Naive thymus-derived CD4-positive, alpha-beta T cell (primary cell): Measurements from ENCODE around the gene NDUFS4. TPM values are rescaled to one million over a fixed set of nuclear protein-coding genes. Genes with fewer than 3 reads are reported as not detected.
"Not testable (repeated sequence)": the region's sequence is repeated elsewhere in the genome, so short reads cannot be mapped to it uniquely, and the experiment has no call there.

Experiments used
- ATAC-seq: fragments of 150-1000 bp; cut with Tn5 transposase; 2 replicates; pipeline ENCODE4 v1.10.0; 2021; ENCODE audit warnings: mild to moderate bottlenecking, moderate library complexity
- CTCF ChIA-PET: fragments of 350-600 bp; sonication (Branson Sonifier 250); formaldehyde crosslinking; loops from one replicate; lab custom pipeline; 2021; ENCODE audit warnings: antibody characterized with exemption; lab: Charles Lee
- POLR2A ChIA-PET: fragments of 350-600 bp; sonication (Branson Sonifier 250); formaldehyde crosslinking; loops from one replicate; lab custom pipeline; 2021; ENCODE audit warnings: antibody characterized with exemption, inconsistent platforms; lab: Charles Lee
- DNase-seq, 9 donors: peaks; one replicate each; pipeline versions ENCODE4 v3.0.0 to v3.0.0-alpha.2; 2020 to 2022; ENCODE audit warnings: mixed read lengths in 1 of 9
- H3K27ac ChIP-seq: one replicate; pipeline ENCODE4 v1.7.0; 2013; ENCODE audit warnings: mild to moderate bottlenecking, low read depth, low read length, moderate library complexity
- H3K27me3 ChIP-seq, 2 donors: one replicate each; pipeline ENCODE4 v1.7.0; 2013; ENCODE audit warnings: low read length in 2 of 2, mild to moderate bottlenecking in 2 of 2, moderate library complexity in 2 of 2; ENCODE audit not compliant: control insufficient read depth in 2 of 2, insufficient read depth in 2 of 2
- H3K36me3 ChIP-seq, 3 experiments: 1 replicate in 2 of 3; 2 replicates in 1 of 3; pipeline ENCODE4 v1.7.0; 2013; ENCODE audit warnings: low read length in 3 of 3, mild to moderate bottlenecking in 3 of 3, moderate library complexity in 1 of 3; ENCODE audit not compliant: insufficient read depth in 3 of 3, control insufficient read depth in 2 of 3
- H3K4me1 ChIP-seq, 2 donors: one replicate each; pipeline ENCODE4 v1.7.0; 2013; ENCODE audit warnings: low read length in 2 of 2, mild to moderate bottlenecking in 2 of 2, moderate library complexity in 1 of 2; ENCODE audit not compliant: control insufficient read depth in 2 of 2, insufficient read depth in 2 of 2
- H3K4me3 ChIP-seq: 2 replicates; pipeline ENCODE4 v1.7.0; 2013; ENCODE audit warnings: mild to moderate bottlenecking, low read length
- H3K9me3 ChIP-seq, 3 experiments: 1 replicate in 2 of 3; 2 replicates in 1 of 3; pipeline ENCODE4 v1.7.0; 2013; ENCODE audit warnings: low read length in 3 of 3; ENCODE audit not compliant: control insufficient read depth in 2 of 3
- H3K27ac Mint-ChIP-seq, 9 donors: one replicate each; pipeline ENCODE4 v1.8.0; 2020 to 2022; ENCODE audit warnings: mixed read lengths in 9 of 9, mild to moderate bottlenecking in 8 of 9, moderate library complexity in 5 of 9, inconsistent platforms in 2 of 9
- H3K27me3 Mint-ChIP-seq, 5 donors: one replicate each; pipeline ENCODE4 v1.8.0; 2021 to 2022; ENCODE audit warnings: mixed read lengths in 5 of 5, mild to moderate bottlenecking in 1 of 5
- H3K36me3 Mint-ChIP-seq, 5 donors: one replicate each; pipeline ENCODE4 v1.8.0; 2020 to 2022; ENCODE audit warnings: mixed read lengths in 5 of 5, mild to moderate bottlenecking in 3 of 5, inconsistent platforms in 1 of 5
- H3K4me1 Mint-ChIP-seq, 7 donors: one replicate each; pipeline ENCODE4 v1.8.0; 2020 to 2022; ENCODE audit warnings: mixed read lengths in 7 of 7, mild to moderate bottlenecking in 3 of 7, inconsistent platforms in 1 of 7
- H3K4me3 Mint-ChIP-seq, 10 donors: one replicate each; pipeline ENCODE4 v1.8.0; 2020 to 2022; ENCODE audit warnings: mild to moderate bottlenecking in 10 of 10, mixed read lengths in 10 of 10, moderate library complexity in 6 of 10, inconsistent platforms in 2 of 10
- H3K9me3 Mint-ChIP-seq, 11 donors: one replicate each; pipeline ENCODE4 v1.8.0; 2020 to 2022; ENCODE audit warnings: mixed read lengths in 11 of 11, mild to moderate bottlenecking in 4 of 11, inconsistent platforms in 1 of 11, moderate library complexity in 1 of 11
- intact Hi-C, 2 donors: fragments of 100-400 bp; cut with micrococcal nuclease; formaldehyde crosslinking; loops; one replicate each; pipeline ENCODE4 v1.15.1; 2023
- polyA plus RNA-seq, 2 donors: library from polyadenylated mRNA; unstranded; fragments of 300-500 nt; fragmentation: Illumina TruSeq; gene quantifications; one replicate each; pipeline ENCODE4 v1.2.3, GENCODE V29; 2021
- total RNA-seq, 6 experiments: library from RNA in 5 of 6; stranded (reverse) in 5 of 6; gene quantifications; 1 replicate in 5 of 6; 2 replicates in 1 of 6; pipeline ENCODE4 v1.2.3 and lab custom pipeline; 2021 to 2026

The NDUFS4 gene
- total and polyA plus RNA-seq, 7 experiments from 2014 or later = 23.4 to 117 (median 38.5) TPM

GRCh38 chr5:53645078-53645477 lies 84.6 kb downstream of the NDUFS4 start:
- Mint-ChIP-seq H3K9me3 (peaks cover 0 to 6% (median 2%) of the 10 kb centered on the region in 11 donors), H3K27me3 (no peaks in the 10 kb centered on the region), H3K36me3 (peaks cover 21 to 64% (median 57%) of the 10 kb centered on the region in 5 donors), H3K4me3 (no peak overlapping the region), H3K4me1 (peaks cover 0 to 4% (median 1%) of the 10 kb centered on the region in 7 donors), H3K27ac (no peak overlapping the region)
- Histone ChIP-seq H3K9me3 (no peaks in the 10 kb centered on the region), H3K27me3 (no peaks in the 10 kb centered on the region), H3K4me1 (no peaks in the 10 kb centered on the region), H3K36me3 (peaks cover 0 to 31% (median 15%) of the 10 kb centered on the region in 3 experiments), H3K4me3 (no peak overlapping the region), H3K27ac (no peak overlapping the region)
- ChIA-PET POLR2A (no interaction called here), CTCF (no interaction called here)
- no peak for DNase-seq
- ATAC-seq = no peak
- intact Hi-C loops = no loop called here

GRCh38 chr5:53649352-53649751 lies 88.9 kb downstream of the NDUFS4 start:
- peaks cover 0 to 6% (median 2%) of the 10 kb centered on the region in 11 donors for H3K9me3 Mint-ChIP-seq
- H3K9me3 ChIP-seq = no peaks in the 10 kb centered on the region
- DNase-seq (no peak), ATAC-seq (no peak)
- ChIA-PET POLR2A (no interaction called here), CTCF (no interaction called here)
- H3K27ac ChIP-seq = no peak overlapping the region
- H3K4me1 ChIP-seq = no peaks in the 10 kb centered on the region
- no peaks in the 10 kb centered on the region for H3K27me3 ChIP-seq
- no peak overlapping the region for H3K4me3 Mint-ChIP-seq
- no peak overlapping the region for H3K4me3 ChIP-seq
- peaks cover 0 to 27% (median 15%) of the 10 kb centered on the region in 3 experiments for H3K36me3 ChIP-seq
- intact Hi-C loops = no loop called here
- H3K27ac Mint-ChIP-seq = no peak overlapping the region
- H3K4me1 Mint-ChIP-seq = peaks cover 0 to 10% (median 0%) of the 10 kb centered on the region in 7 donors
- H3K27me3 Mint-ChIP-seq = no peaks in the 10 kb centered on the region
- H3K36me3 Mint-ChIP-seq = peaks cover 17 to 64% (median 54%) of the 10 kb centered on the region in 5 donors

GRCh38 chr5:53660573-53660972 lies 100.1 kb downstream of the NDUFS4 start:
- POLR2A ChIA-PET, intact Hi-C loops, H3K27me3 ChIP-seq, H3K27me3 Mint-ChIP-seq, ATAC-seq, H3K27ac Mint-ChIP-seq, H3K4me1 ChIP-seq, H3K4me3 Mint-ChIP-seq, CTCF ChIA-PET, H3K9me3 ChIP-seq, H3K4me3 ChIP-seq, H3K27ac ChIP-seq, DNase-seq: not testable (repeated sequence)
- H3K36me3 ChIP-seq = peaks cover 0 to 14% (median 0%) of the 10 kb centered on the region in 3 experiments
- H3K9me3 Mint-ChIP-seq = peaks cover 5 to 26% (median 15%) of the 10 kb centered on the region in 11 donors
- H3K4me1 Mint-ChIP-seq = peaks cover 0 to 11% (median 3%) of the 10 kb centered on the region in 7 donors
- peaks cover 30 to 86% (median 67%) of the 10 kb centered on the region in 5 donors for H3K36me3 Mint-ChIP-seq

GRCh38 chr5:53665313-53665712 lies 104.9 kb downstream of the NDUFS4 start:
- not testable (repeated sequence) for H3K4me3 ChIP-seq

GRCh38 chr5:53667621-53668020 lies 107.2 kb downstream of the NDUFS4 start:
- Histone ChIP-seq H3K36me3 (no peaks in the 10 kb centered on the region), H3K4me1 (no peaks in the 10 kb centered on the region), H3K27ac (no peak overlapping the region), H3K9me3 (no peaks in the 10 kb centered on the region), H3K27me3 (no peaks in the 10 kb centered on the region), H3K4me3 (no peak overlapping the region)
- peaks cover 5 to 28% (median 11%) of the 10 kb centered on the region in 11 donors for H3K9me3 Mint-ChIP-seq
- ATAC-seq (no peak), DNase-seq (no peak)
- ChIA-PET POLR2A (no interaction called here), CTCF (no interaction called here)
- H3K4me1 Mint-ChIP-seq = peaks cover 0 to 11% (median 5%) of the 10 kb centered on the region in 7 donors
- no peak overlapping the region for H3K4me3 Mint-ChIP-seq
- H3K27ac Mint-ChIP-seq = no peak overlapping the region
- no peaks in the 10 kb centered on the region for H3K27me3 Mint-ChIP-seq
- H3K36me3 Mint-ChIP-seq = peaks cover 26 to 79% (median 71%) of the 10 kb centered on the region in 5 donors
- intact Hi-C loops = no loop called here

More at GRCh38 chr5:53665313-53665712, 104.9 kb downstream of the NDUFS4 start:
- H3K36me3 ChIP-seq, H3K9me3 ChIP-seq, POLR2A ChIA-PET, H3K27me3 ChIP-seq, DNase-seq, CTCF ChIA-PET, ATAC-seq, H3K4me1 ChIP-seq, H3K27ac ChIP-seq, H3K27ac Mint-ChIP-seq, intact Hi-C loops, H3K4me3 Mint-ChIP-seq, H3K27me3 Mint-ChIP-seq: not testable (repeated sequence)
- H3K36me3 Mint-ChIP-seq = peaks cover 18 to 81% (median 71%) of the 10 kb centered on the region in 5 donors
- peaks cover 5 to 28% (median 12%) of the 10 kb centered on the region in 11 donors for H3K9me3 Mint-ChIP-seq
- H3K4me1 Mint-ChIP-seq = peaks cover 0 to 11% (median 3%) of the 10 kb centered on the region in 7 donors

- ATAC-seq (no peak), DNase-seq (no peak)
- CTCF ChIA-PET = no interaction called here
- Mint-ChIP-seq H3K9me3 (peaks cover 0 to 8% (median 0%) of the 10 kb centered on the region in 11 donors), H3K4me1 (peaks cover 0 to 4% (median 0%) of the 10 kb centered on the region in 7 donors), H3K27me3 (no peaks in the 10 kb centered on the region), H3K36me3 (peaks cover 13 to 70% (median 69%) of the 10 kb centered on the region in 5 donors), H3K4me3 (no peak overlapping the region), H3K27ac (peak overlapping the region in 1 of 9 donors; percentile 7)
- Histone ChIP-seq H3K4me3 (no peak overlapping the region), H3K4me1 (no peaks in the 10 kb centered on the region), H3K27me3 (no peaks in the 10 kb centered on the region), H3K9me3 (no peaks in the 10 kb centered on the region), H3K27ac (no peak overlapping the region), H3K36me3 (no peaks in the 10 kb centered on the region)
- intact Hi-C loops = no loop called here
- POLR2A ChIA-PET = no interaction called here
Measured at GRCh38 chr5:53671447-53671846, 111.0 kb downstream of the NDUFS4 start.

- Histone ChIP-seq H3K4me3 (no peak overlapping the region), H3K27me3 (no peaks in the 10 kb centered on the region), H3K27ac (no peak overlapping the region), H3K9me3 (no peaks in the 10 kb centered on the region), H3K4me1 (no peaks in the 10 kb centered on the region), H3K36me3 (peaks cover 0 to 4% (median 0%) of the 10 kb centered on the region in 3 experiments)
- Mint-ChIP-seq H3K4me1 (peaks cover 0 to 4% (median 0%) of the 10 kb centered on the region in 7 donors), H3K36me3 (peaks cover 15 to 81% (median 74%) of the 10 kb centered on the region in 5 donors), H3K27ac (peak overlapping the region in 1 of 9 donors; percentile 37), H3K9me3 (peaks cover 0 to 19% (median 4%) of the 10 kb centered on the region in 11 donors), H3K4me3 (no peak overlapping the region), H3K27me3 (no peaks in the 10 kb centered on the region)
- CTCF ChIA-PET = no interaction called here
- ATAC-seq (no peak), DNase-seq (no peak)
- intact Hi-C loops = no loop called here
- POLR2A ChIA-PET = no interaction called here
Measured at GRCh38 chr5:53674121-53674520, 113.7 kb downstream of the NDUFS4 start.
